Endometrial microvascular endothelial cells (primary cell): ENCODE data around the gene DTD1. TPM values are rescaled to one million over a fixed set of nuclear protein-coding genes. Genes with fewer than 3 reads are reported as not detected.

ENCODE experiments used
- in situ Hi-C: cut with HindIII; loops from 2 replicates; pipeline ENCODE4 v1.10.0; 2017; ENCODE audit warnings: low sequenced_read_pairs, low pct_unique_long_range_greater_than_20kb; ENCODE audit errors: inconsistent ontology term
- total RNA-seq: library from RNA; depleted of rRNA; stranded (reverse); fragments of >200 nt; gene quantifications from one replicate; pipeline ENCODE4 v1.2.3, GENCODE V29; 2015; ENCODE audit errors: inconsistent ontology term

DTD1 gene
- total RNA-seq, 1 donor from 2014 or later: 69.3 TPM

GRCh38 chr20:18811186-18811585 lies 223.3 kb downstream of the DTD1 start:
- in situ Hi-C loops: no loop called here

GRCh38 chr20:18811904-18812303 lies 224.1 kb downstream of the DTD1 start:
- in situ Hi-C loops: no loop called here

GRCh38 chr20:18813483-18813882 lies 225.6 kb downstream of the DTD1 start, which contains the start of gene SCP2D1:
Gene SCP2D1 (plus strand): TSS chr20:18813783. CDS start chr20:18813816, 33 bp downstream.
- in situ Hi-C loops: no loop called here

- in situ Hi-C loops: no loop called here
Observed at GRCh38 chr20:18815194-18815942, 227.5 kb downstream of the DTD1 start.

Other genes starting within 250 kb of the DTD1 start
- gene DZANK1, start 121.0 kb upstream of the DTD1 start, total RNA-seq: 1.6 TPM
- gene POLR3F, start 120.7 kb upstream of the DTD1 start, total RNA-seq: 9.3 TPM
- gene RBBP9, start 90.8 kb upstream of the DTD1 start, total RNA-seq: 25.3 TPM
- gene SEC23B, start 80.1 kb upstream of the DTD1 start, total RNA-seq: 49.6 TPM
- gene SMIM26, start 20.6 kb upstream of the DTD1 start, total RNA-seq: 73.6 TPM
- not detected for gene SCP2D1, start 225.7 kb downstream of the DTD1 start, total RNA-seq